Prostate gland (tissue), 2 donors: Measurements from ENCODE around the gene TAF3. TPM values are rescaled to one million over a fixed set of nuclear protein-coding genes. Genes with fewer than 3 reads are reported as not detected.

ENCODE experiments used
- DNase-seq: peaks from one replicate; pipeline ENCODE4 v3.0.0-alpha.2; 2019; ENCODE audit warnings: low spot score
- H3K27ac ChIP-seq, 2 donors: fragments of 200-600 bp; sonication (generic); 2 replicates each; pipeline ENCODE4 v1.5.1; 2017 to 2019
- H3K27me3 ChIP-seq: fragments of 200-600 bp; sonication (generic); replicated peaks from 2 replicates; pipeline ENCODE4 v1.5.1; 2019; ENCODE audit not compliant: insufficient read depth
- H3K36me3 ChIP-seq, 2 donors: fragments of 200-600 bp; sonication (generic); 1 replicate in 1 of 2; 2 replicates in 1 of 2; pipeline versions ENCODE4 v1.5.1 to v1.8.1; 2017 to 2019
- H3K4me1 ChIP-seq: fragments of 200-600 bp; sonication (generic); replicated peaks from 2 replicates; pipeline ENCODE4 v1.5.1; 2019
- H3K4me3 ChIP-seq, 2 donors: fragments of 200-600 bp; sonication (generic); 2 replicates each; pipeline ENCODE4 v1.5.1; 2017 to 2019
- H3K9me3 ChIP-seq: fragments of 200-600 bp; sonication (generic); 2 replicates; pipeline ENCODE4 v1.5.1; 2017
- POLR2A ChIP-seq: fragments of 450-650 bp; IDR thresholded peaks from one replicate; pipeline ENCODE4 v1.6.1; 2016; ENCODE audit warnings: antibody characterized with exemption, mild to moderate bottlenecking
- POLR2AphosphoS5 ChIP-seq: sonication (generic); formaldehyde crosslinking; IDR thresholded peaks from one replicate; pipeline ENCODE4 v1.6.1; 2017; ENCODE audit warnings: antibody characterized with exemption
- WGBS: methylation state at CpG from one replicate; pipeline ENCODE4 v1.1.5; 2018; 5-methylcytosine and 5-hydroxymethylcytosine counted together
- intact Hi-C: fragments of 100-400 bp; cut with DNase I; formaldehyde crosslinking; loops from one replicate; pipeline ENCODE4 v1.14.2; 2022
- total RNA-seq, 2 donors: library from RNA; depleted of rRNA; stranded (reverse); fragments of >200 nt; gene quantifications; one replicate each; pipeline ENCODE4 v1.1.0, GENCODE V29; 2016
- TF ChIP-seq, protein P1 (sequence below), 4 experiments: fragments of 200-600 bp in 2 of 4; fragments of 450-650 bp in 2 of 4; sonication (generic) in 2 of 4; IDR thresholded peaks; 1 replicate in 3 of 4; 2 replicates in 1 of 4; pipeline ENCODE4 v1.5.1; 2016 to 2019; ENCODE audit warnings: antibody characterized with exemption in 4 of 4, mild to moderate bottlenecking in 2 of 4, moderate library complexity in 2 of 4

Gene TAF3
- total RNA-seq, 2 donors from 2014 or later = 4.4 to 20.2 TPM

DNA sequence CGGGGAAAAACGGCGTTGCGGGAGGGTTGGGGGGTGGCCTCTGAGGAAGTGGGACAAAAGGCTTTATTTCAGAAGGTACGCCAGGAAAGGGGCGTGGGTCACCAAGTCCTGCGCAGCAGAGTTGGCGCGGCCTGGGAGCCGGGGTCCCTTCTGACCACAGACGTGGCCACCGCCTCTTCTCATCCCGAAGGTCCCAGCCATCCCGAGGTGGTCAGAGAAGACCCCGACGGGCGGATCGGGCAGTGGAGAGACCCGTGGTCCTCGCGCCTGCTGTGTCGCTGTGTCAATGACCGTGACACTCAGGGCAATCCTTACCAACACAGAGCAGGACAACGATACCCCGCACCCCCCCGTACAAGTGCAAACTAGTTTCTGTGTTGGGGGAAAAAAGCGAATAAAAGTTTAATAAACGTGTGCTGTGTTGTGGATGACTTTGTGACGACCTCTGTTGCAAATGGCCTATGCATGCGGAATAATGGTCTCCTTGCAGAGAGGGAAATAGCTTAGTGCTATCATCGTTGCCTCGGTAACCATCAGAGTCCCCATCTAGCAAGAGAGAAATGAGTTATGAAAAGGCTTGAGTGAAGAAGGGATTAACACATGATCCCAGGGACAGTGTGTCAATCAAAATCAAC is 216.8 kb downstream of the TAF3 start:
- H3K9me3 ChIP-seq = no peaks in the 10 kb centered on the region
- no peak overlapping the region for H3K4me3 ChIP-seq
- DNase-seq = no peak
- H3K27ac ChIP-seq = no peak overlapping the region
- 19% methylated on average over 29 of the region's 32 CpGs for WGBS
- TF ChIP-seq POLR2A (no peak), POLR2AphosphoS5 (no peak)
- TF ChIP-seq, protein P1, sequence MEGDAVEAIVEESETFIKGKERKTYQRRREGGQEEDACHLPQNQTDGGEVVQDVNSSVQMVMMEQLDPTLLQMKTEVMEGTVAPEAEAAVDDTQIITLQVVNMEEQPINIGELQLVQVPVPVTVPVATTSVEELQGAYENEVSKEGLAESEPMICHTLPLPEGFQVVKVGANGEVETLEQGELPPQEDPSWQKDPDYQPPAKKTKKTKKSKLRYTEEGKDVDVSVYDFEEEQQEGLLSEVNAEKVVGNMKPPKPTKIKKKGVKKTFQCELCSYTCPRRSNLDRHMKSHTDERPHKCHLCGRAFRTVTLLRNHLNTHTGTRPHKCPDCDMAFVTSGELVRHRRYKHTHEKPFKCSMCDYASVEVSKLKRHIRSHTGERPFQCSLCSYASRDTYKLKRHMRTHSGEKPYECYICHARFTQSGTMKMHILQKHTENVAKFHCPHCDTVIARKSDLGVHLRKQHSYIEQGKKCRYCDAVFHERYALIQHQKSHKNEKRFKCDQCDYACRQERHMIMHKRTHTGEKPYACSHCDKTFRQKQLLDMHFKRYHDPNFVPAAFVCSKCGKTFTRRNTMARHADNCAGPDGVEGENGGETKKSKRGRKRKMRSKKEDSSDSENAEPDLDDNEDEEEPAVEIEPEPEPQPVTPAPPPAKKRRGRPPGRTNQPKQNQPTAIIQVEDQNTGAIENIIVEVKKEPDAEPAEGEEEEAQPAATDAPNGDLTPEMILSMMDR (IDR thresholded peaks at IDR 0.05) = no peak
- peaks cover 30% of the 10 kb centered on the region for H3K27me3 ChIP-seq
- H3K4me1 ChIP-seq = no peaks in the 10 kb centered on the region
- intact Hi-C loops = no loop called here
- H3K36me3 ChIP-seq = no peaks in the 10 kb centered on the region

DNA sequence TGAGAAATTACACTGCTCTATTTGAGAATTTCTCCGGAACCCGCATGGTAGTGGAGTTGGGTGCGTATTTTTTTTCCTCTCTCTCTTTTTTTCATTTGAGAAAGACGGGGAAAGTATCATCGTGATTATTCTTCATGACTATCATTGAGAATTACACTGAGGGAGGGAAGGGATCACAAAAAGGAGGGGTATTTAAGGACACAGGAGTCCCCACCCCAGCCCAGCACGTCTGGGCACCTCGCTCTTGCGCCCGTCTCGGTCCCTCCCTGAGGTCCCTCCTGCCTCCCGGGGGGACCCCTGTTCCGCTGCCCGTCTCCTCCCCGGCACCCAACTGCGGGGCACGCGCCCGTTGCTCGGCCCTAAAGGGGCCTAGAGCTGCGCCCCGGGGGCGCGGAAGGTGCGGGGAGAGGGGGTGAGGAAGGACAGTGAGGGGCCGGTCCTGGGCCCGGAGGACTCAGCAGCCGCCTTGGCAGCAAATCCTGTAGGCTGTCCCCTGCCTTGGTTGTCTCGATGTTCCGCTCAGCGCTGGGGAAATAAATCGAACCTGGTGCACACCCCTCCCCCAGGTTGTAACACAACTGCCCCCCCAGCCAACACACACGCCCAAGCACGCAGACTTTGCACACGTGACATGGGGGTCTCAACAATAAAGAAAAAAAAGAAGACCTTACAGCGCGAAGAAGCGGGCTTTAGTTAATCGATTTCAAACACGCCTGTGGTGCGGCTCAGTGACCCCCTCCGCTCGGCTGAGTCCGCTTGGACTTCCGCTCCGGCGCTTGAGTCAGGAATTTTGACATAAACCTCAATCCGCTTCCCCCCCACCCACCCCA is 217.6 kb downstream of the TAF3 start:
- DNase-seq = no peak
- WGBS = 14% methylated on average over 42 of the region's 47 CpGs
- no peaks in the 10 kb centered on the region for H3K4me1 ChIP-seq
- H3K4me3 ChIP-seq = no peak overlapping the region
- TF ChIP-seq, protein P1 (IDR thresholded peaks at IDR 0.05) = no peak
- no peak for TF ChIP-seq POLR2A
- no peak for TF ChIP-seq POLR2AphosphoS5
- H3K27me3 ChIP-seq = peaks cover 30% of the 10 kb centered on the region
- H3K9me3 ChIP-seq = no peaks in the 10 kb centered on the region
- no peak overlapping the region for H3K27ac ChIP-seq
- intact Hi-C loops = no loop called here
- H3K36me3 ChIP-seq = no peaks in the 10 kb centered on the region

DNA sequence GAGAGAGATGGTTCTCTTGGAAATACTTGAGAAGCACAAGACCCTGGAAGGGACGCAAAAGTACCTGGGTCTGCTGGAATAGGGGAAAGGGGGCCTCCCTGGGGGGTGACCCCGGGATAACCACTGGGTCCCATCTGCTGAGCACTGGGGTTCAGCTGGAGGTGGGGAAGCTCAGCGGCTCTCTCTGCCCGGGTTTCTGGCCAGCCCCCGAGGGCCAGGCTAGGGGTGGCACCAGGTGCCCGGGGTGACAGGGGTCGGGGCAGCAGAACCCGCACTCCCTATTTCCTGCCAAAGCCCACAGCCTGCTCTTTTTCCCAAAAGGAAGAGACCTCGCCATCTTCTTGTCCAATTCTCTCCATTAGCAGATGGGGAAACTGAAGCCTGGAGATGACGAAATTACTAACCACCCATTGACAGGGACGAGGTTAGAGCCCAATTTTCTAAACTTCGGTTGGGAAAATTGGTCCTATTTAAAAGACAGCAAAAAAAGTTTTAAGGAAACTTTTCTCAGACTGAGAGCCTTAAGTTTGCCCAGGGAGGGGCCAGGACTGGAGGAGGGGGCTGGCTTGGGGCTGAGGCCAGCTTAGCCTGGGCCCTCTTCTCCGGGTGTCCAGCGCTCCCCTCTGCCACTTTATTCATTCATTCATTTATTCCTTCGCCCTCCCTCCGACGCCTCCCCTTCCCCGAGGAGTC is 218.3 kb downstream of the TAF3 start:
- H3K27me3 ChIP-seq = peaks cover 30% of the 10 kb centered on the region
- 22% methylated on average over 18 of the region's 18 CpGs for WGBS
- H3K36me3 ChIP-seq = no peaks in the 10 kb centered on the region
- H3K4me1 ChIP-seq = no peaks in the 10 kb centered on the region
- H3K27ac ChIP-seq = no peak overlapping the region
- H3K4me3 ChIP-seq = no peak overlapping the region
- DNase-seq = no peak
- TF ChIP-seq POLR2AphosphoS5 = no peak
- TF ChIP-seq POLR2A = no peak
- TF ChIP-seq, protein P1 (IDR thresholded peaks at IDR 0.05) = no peak
- no peaks in the 10 kb centered on the region for H3K9me3 ChIP-seq
- intact Hi-C loops = no loop called here

DNA sequence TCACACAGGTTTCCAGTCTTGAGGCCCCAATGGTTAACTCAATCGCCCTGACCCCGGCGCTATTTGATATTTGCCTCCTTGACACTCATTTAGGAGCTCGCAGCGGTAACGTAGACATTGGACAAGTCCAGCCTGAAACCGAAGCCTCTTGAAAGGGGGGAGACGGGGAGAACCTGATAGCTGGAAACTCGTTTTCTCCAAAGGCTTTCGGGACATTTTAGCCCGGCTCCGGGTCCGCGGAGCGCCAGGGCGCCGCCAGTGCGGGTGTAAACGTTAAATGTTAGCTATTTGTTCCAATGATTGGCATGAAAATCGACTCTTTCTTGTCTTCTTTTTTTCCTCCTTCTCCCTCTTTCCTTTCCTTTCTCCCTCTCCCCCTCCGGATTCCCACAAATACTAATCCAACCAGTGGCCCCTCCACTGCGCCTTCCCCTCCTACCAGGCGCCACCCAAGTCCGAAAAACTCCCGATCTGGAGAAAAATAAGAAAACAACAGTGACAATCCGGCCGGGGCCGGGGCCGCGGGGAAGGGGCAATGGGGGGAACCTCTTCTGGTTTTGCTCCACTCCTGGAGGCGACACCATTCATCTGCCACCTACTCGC is 219.0 kb downstream of the TAF3 start:
- H3K27me3 ChIP-seq = peaks cover 35% of the 10 kb centered on the region
- no peak overlapping the region for H3K4me3 ChIP-seq
- DNase-seq = no peak
- WGBS = 13% methylated on average over 32 of the region's 32 CpGs
- intact Hi-C loops = no loop called here
- H3K27ac ChIP-seq = no peak overlapping the region
- H3K4me1 ChIP-seq = no peaks in the 10 kb centered on the region
- no peaks in the 10 kb centered on the region for H3K36me3 ChIP-seq
- no peaks in the 10 kb centered on the region for H3K9me3 ChIP-seq
- TF ChIP-seq, protein P1 (IDR thresholded peaks at IDR 0.05) = no peak
